K562 (cell line): ENCODE results near the gene MTG2. TPM values are rescaled to one million over a fixed set of nuclear protein-coding genes. Genes with fewer than 3 reads are reported as not detected.
A peak's percentile ranks its signal among the peaks of the same experiment; 100 is the strongest.

Experiments
- ATAC-seq: fragments of 200-7000 bp; cut with Tn5 transposase; 3 replicates; pipeline ENCODE4 v1.9.1; 2020; ENCODE audit warnings: moderate library complexity
- BruUV-seq: library from RNA; stranded (reverse); fragments of 400-500 nt; replicated peaks from 2 replicates; lab custom pipeline; 2021; lab: Mats Ljungman, UMichigan
- CTCF ChIA-PET: fragments of 300-600 bp; formaldehyde crosslinking; extraction: SDS; loops from one replicate; lab custom pipeline; 2021; ENCODE audit warnings: low intra/inter-chr PET ratio; lab: Yijun Ruan, JAX
- POLR2A ChIA-PET: fragments of 300-600, 350-650 bp; sonication (Branson Sonifier 250); formaldehyde crosslinking; extraction: SDS; loops from one replicate; lab custom pipeline; 2021; ENCODE audit warnings: antibody characterized with exemption, inconsistent platforms; lab: Yijun Ruan, JAX
- DNase-seq, 4 experiments: peaks; one replicate each; pipeline versions ENCODE4 v3.0.0 to v3.0.0-alpha.2; 2011 to 2018; ENCODE audit warnings: low spot score in 3 of 4, mixed read lengths in 3 of 4; ENCODE audit errors: extremely low read depth in 1 of 4
- FAIRE-seq: peaks from 2 replicates; lab custom pipeline; 2011; peaks lifted over from hg19 to GRCh38; lab: Jason Lieb, UNC
- H2AFZ ChIP-seq: 2 replicates; pipeline ENCODE4 v1.6.0; 2011; ENCODE audit warnings: low read depth, low read length, control low read depth, inconsistent platforms
- H3K27ac ChIP-seq: fragments of 200-600 bp; 3 replicates; pipeline ENCODE4 v1.8.0; 2011; ENCODE audit warnings: low read depth, mild to moderate bottlenecking, control low read depth, inconsistent platforms, low read length, moderate library complexity, mixed read lengths; ENCODE audit errors: extremely low read depth
- H3K27me3 ChIP-seq, 2 experiments: fragments of 300-600 bp in 1 of 2; 2 replicates in 1 of 2; 3 replicates in 1 of 2; pipeline versions ENCODE4 v1.6.0 to v1.8.0; 2011; ENCODE audit warnings: inconsistent platforms in 2 of 2, low read length in 2 of 2, mild to moderate bottlenecking in 1 of 2, mixed read lengths in 1 of 2, moderate library complexity in 1 of 2; ENCODE audit not compliant: control insufficient read depth in 2 of 2, insufficient read depth in 2 of 2
- H3K36me3 ChIP-seq: fragments of 300-600 bp; 3 replicates; pipeline ENCODE4 v1.8.0; 2011; ENCODE audit warnings: mild to moderate bottlenecking, low read length, inconsistent platforms; ENCODE audit not compliant: control insufficient read depth, insufficient read depth
- H3K4me1 ChIP-seq, 2 experiments: fragments of 200-600 bp in 1 of 2; replicated peaks in 1 of 2; 2 replicates in 1 of 2; 3 replicates in 1 of 2; pipeline versions ENCODE4 v1.5.1 to v1.8.0; 2011; ENCODE audit warnings: inconsistent platforms in 2 of 2, low read length in 2 of 2, mild to moderate bottlenecking in 1 of 2, mixed read lengths in 1 of 2, moderate library complexity in 1 of 2; ENCODE audit not compliant: control insufficient read depth in 2 of 2, insufficient read depth in 2 of 2
- H3K4me2 ChIP-seq: 2 replicates; pipeline ENCODE4 v1.6.1; 2011; ENCODE audit warnings: low read length, control low read depth, inconsistent platforms, mixed read lengths; ENCODE audit not compliant: insufficient read depth
- H3K4me3 ChIP-seq: fragments of 200-600 bp; sonication (generic), shearing (Covaris generic); 2 replicates; pipeline ENCODE4 v1.5.1; 2016; ENCODE audit warnings: control low read depth, inconsistent platforms
- H3K79me2 ChIP-seq: fragments of 200-600 bp; 3 replicates; pipeline ENCODE4 v1.8.0; 2011; ENCODE audit warnings: low read length, inconsistent platforms; ENCODE audit not compliant: control insufficient read depth, insufficient read depth
- H3K9ac ChIP-seq, 2 experiments: 2 replicates each; pipeline versions ENCODE4 v1.6.0 to v1.6.1; 2011; ENCODE audit warnings: low read depth in 2 of 2, low read length in 2 of 2, control low read depth in 1 of 2, inconsistent platforms in 1 of 2, mild to moderate bottlenecking in 1 of 2, mixed read lengths in 1 of 2; ENCODE audit not compliant: insufficient read depth in 1 of 2
- H3K9me1 ChIP-seq: one replicate; pipeline ENCODE4 v1.6.0; 2011; ENCODE audit warnings: inconsistent platforms, mild to moderate bottlenecking, low read length, moderate library complexity; ENCODE audit not compliant: control insufficient read depth, insufficient read depth
- H3K9me3 ChIP-seq: replicated peaks from 2 replicates; pipeline ENCODE4 v1.5.1; 2011; ENCODE audit warnings: low read depth, low read length, inconsistent platforms; ENCODE audit not compliant: control insufficient read depth, insufficient read depth
- H4K20me1 ChIP-seq: replicated peaks from 2 replicates; pipeline ENCODE4 v1.6.1; 2011; ENCODE audit warnings: low read length, inconsistent platforms, mixed read lengths; ENCODE audit not compliant: control insufficient read depth, insufficient read depth
- BDP1 ChIP-seq: IDR thresholded peaks from 3 replicates; pipeline ENCODE4 v1.6.1; 2011; ENCODE audit not compliant: insufficient read length, insufficient read depth
- COPS2 ChIP-seq: fragments of 450-650 bp; conservative IDR thresholded peaks from 2 replicates; pipeline ENCODE4 v1.6.1; 2016; ENCODE audit warnings: mild to moderate bottlenecking, moderate library complexity
- FOXM1 ChIP-seq, 2 experiments: fragments of 450-650 bp in 1 of 2; sonication (generic) in 1 of 2; formaldehyde crosslinking in 1 of 2; IDR thresholded peaks; 2 replicates each; pipeline versions ENCODE4 v1.6.1 to v1.9.0; 2017 to 2022; ENCODE audit warnings: low read depth in 2 of 2, mild to moderate bottlenecking in 2 of 2, missing genetic modification reagents in 1 of 2, moderate library complexity in 1 of 2
- KLF13 ChIP-seq: fragments of 450-650 bp; IDR thresholded peaks from 2 replicates; pipeline ENCODE4 v1.6.1; 2016; ENCODE audit warnings: missing genetic modification characterization, low read depth, mild to moderate bottlenecking, missing compliant biosample characterization, moderate library complexity, borderline replicate concordance
- NFIC ChIP-seq: fragments of 450-650 bp; IDR thresholded peaks from 2 replicates; pipeline ENCODE4 v1.6.1; 2017; ENCODE audit warnings: mild to moderate bottlenecking, inconsistent platforms
- RBM25 ChIP-seq: fragments of 200-400 bp; formaldehyde crosslinking; IDR thresholded peaks from 2 replicates; pipeline ENCODE4 v1.6.1; 2018; ENCODE audit warnings: low read length, low read depth, moderate library complexity; ENCODE audit not compliant: severe bottlenecking
- RBM34 ChIP-seq: fragments of 200-400 bp; formaldehyde crosslinking; IDR thresholded peaks from 2 replicates; pipeline ENCODE4 v1.6.1; 2018; ENCODE audit warnings: low read length, borderline replicate concordance; ENCODE audit not compliant: insufficient read depth
- SAP30 ChIP-seq: fragments of 200-600 bp; sonication (generic); IDR thresholded peaks from 2 replicates; pipeline ENCODE4 v1.6.1; 2012; ENCODE audit warnings: borderline replicate concordance, low read depth, mild to moderate bottlenecking, moderate library complexity, low read length, control low read depth, inconsistent platforms; ENCODE audit not compliant: insufficient read depth, poor library complexity, severe bottlenecking
- SPI1 ChIP-seq: IDR thresholded peaks from 2 replicates; pipeline ENCODE4 v1.6.1; 2011; ENCODE audit warnings: low read depth, low read length, control low read depth, borderline replicate concordance
- SUPT5H ChIP-seq: fragments of 450-650 bp; IDR thresholded peaks from 2 replicates; pipeline ENCODE4 v1.6.1; 2016
- ZFX ChIP-seq: sonication (generic); formaldehyde crosslinking; IDR thresholded peaks from 2 replicates; pipeline ENCODE4 v1.8.0; 2022; ENCODE audit warnings: mild to moderate bottlenecking, missing genetic modification reagents, moderate library complexity
- ZNF3 ChIP-seq: fragments of 250-450 bp; sonication (Bioruptor Pico); IDR thresholded peaks from 2 replicates; pipeline ENCODE4 v1.5.0; 2021; ENCODE audit warnings: mild to moderate bottlenecking, moderate library complexity
- ZNF431 ChIP-seq: sonication (generic); formaldehyde crosslinking; IDR thresholded peaks from 2 replicates; pipeline ENCODE4 v1.8.0; 2022; ENCODE audit warnings: mild to moderate bottlenecking, missing genetic modification reagents
- WGBS: fragments of 100-300 bp; shearing (Covaris generic); methylation state at CpG from one replicate; pipeline ENCODE4 v1.1.6; 2016; ENCODE audit warnings: low coverage, mixed read lengths; ENCODE audit not compliant: insufficient coverage; ENCODE audit errors: missing lambda C conversion rate; 5-methylcytosine and 5-hydroxymethylcytosine counted together
- in situ Hi-C: fragments of 300-500 bp; cut with MboI; formaldehyde crosslinking; loops from 4 replicates; pipeline ENCODE4 v1.15.0; 2018; ENCODE audit warnings: inconsistent platforms, mixed read lengths
- intact Hi-C: fragments of 100-400 bp; cut with micrococcal nuclease; formaldehyde crosslinking; loops from 2 replicates; pipeline ENCODE4 v1.14.2; 2022
- polyA plus RNA-seq, 8 experiments: library from polyadenylated mRNA; depleted of rRNA in 4 of 8; stranded (reverse) in 5 of 8; unstranded in 3 of 8; fragments of >200 nt; fragmentation: Nextera tagmentation in 2 of 8; fragmentation: Illumina TruSeq in 1 of 8; extraction: Ambion mirVana in 2 of 8; extraction: Trizol in 1 of 8; gene quantifications; 2 replicates each; pipeline versions ENCODE4 v1.2.1 to v1.2.3, GENCODE V29; 2011 to 2014; ENCODE audit warnings: inconsistent platforms in 1 of 8, missing spikeins in 1 of 8
- total RNA-seq, 7 experiments: library from RNA; depleted of rRNA in 6 of 7; stranded (reverse); fragments of >200 nt in 6 of 7; fragmentation: Illumina TruSeq in 2 of 7; extraction: Trizol in 2 of 7; gene quantifications; 2 replicates each; pipeline versions ENCODE4 v1.2.1 to v1.2.3, GENCODE V29; 2011 to 2021; ENCODE audit warnings: low replicate concordance in 1 of 7

The MTG2 gene
- total and polyA plus RNA-seq, 9 of the 15 experiments (the other 6 are each of a cell fraction or from before 2014, with no cell fraction given) = 8.7 to 67.5 (median 44.5) TPM

DNA sequence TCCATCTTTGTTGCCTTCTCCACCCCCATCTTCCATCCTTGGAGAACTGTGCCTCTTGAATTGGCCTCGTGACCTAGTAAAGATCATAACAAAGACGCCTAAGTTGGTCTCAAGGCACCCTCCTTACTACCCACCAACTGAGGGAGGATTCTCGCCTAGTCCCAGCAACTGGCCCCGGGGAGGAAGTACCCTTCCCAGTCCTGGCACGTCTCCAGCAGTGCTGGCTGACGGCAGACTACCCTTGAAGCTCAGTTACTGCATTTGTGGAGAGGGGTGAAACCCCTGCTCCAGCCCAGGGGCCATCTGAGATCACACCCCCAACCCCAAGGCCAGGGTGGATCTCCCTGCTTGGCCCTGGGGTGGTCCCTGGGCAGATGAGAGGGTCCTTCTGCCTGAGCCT, 53.4 kb downstream of the MTG2 start:
- no peak overlapping the region for H3K27ac ChIP-seq
- ChIA-PET CTCF (no interaction called here), POLR2A (interaction anchor here (1.2 to 1.5 kb wide), 2 partner anchors 11 to 20 kb away, joined by 3 to 4 read pairs; no protein-coding TSS in a partner anchor)
- H2AFZ ChIP-seq = no peak overlapping the region
- TF ChIP-seq NFIC = peak; percentile 45; the same call in 1 of the 2 replicates
- TF ChIP-seq KLF13 = no peak
- TF ChIP-seq SUPT5H = no peak
- TF ChIP-seq SPI1 = 0 out of 2 replicates have a peak, but pooled peaks have one; percentile 15
- no peak for TF ChIP-seq COPS2
- FAIRE-seq = no peak
- 14% methylated on average over 5 of the region's 6 CpGs for WGBS
- no peak overlapping the region for H3K4me3 ChIP-seq
- H3K9me1 ChIP-seq = peaks cover 11% of the 10 kb centered on the region
- no peak for DNase-seq
- H4K20me1 ChIP-seq = peaks cover 11% of the 10 kb centered on the region
- no TSS peak for BruUV-seq
- intact Hi-C loops = no loop called here
- in situ Hi-C loops = no loop called here
- H3K9ac ChIP-seq = no peak overlapping the region
- no peaks in the 10 kb centered on the region for H3K27me3 ChIP-seq
- no peak for ATAC-seq
- H3K4me2 ChIP-seq = no peak overlapping the region
- peaks cover 21% of the 10 kb centered on the region for H3K79me2 ChIP-seq
- peaks cover 7% of the 10 kb centered on the region; the same call in 2 of the 3 replicates for H3K36me3 ChIP-seq
- H3K9me3 ChIP-seq = 0 out of 2 replicates have a peak, but pooled peaks cover 1% of the 10 kb centered on the region
- H3K4me1 ChIP-seq = peaks cover 12 to 55% of the 10 kb centered on the region in 2 experiments; a peak in 4 of 5 replicates

GRCh38 chr20:62236766-62237513, 54.1 kb downstream of the MTG2 start:
- Histone ChIP-seq H3K4me1 (peaks cover 12 to 60% of the 10 kb centered on the region in 2 experiments; a peak in 4 of 5 replicates), H3K9me3 (0 out of 2 replicates have a peak, but pooled peaks cover 1% of the 10 kb centered on the region), H3K4me3 (no peak overlapping the region), H2AFZ (0 out of 2 replicates have a peak overlapping the region, but pooled peaks have one; percentile 19), H3K9ac (no peak overlapping the region), H4K20me1 (peaks cover 19% of the 10 kb centered on the region), H3K27me3 (no peaks in the 10 kb centered on the region), H3K36me3 (peaks cover 10% of the 10 kb centered on the region; the same call in 2 of the 3 replicates), H3K27ac (no peak overlapping the region), H3K9me1 (peaks cover 11% of the 10 kb centered on the region), H3K4me2 (no peak overlapping the region), H3K79me2 (peaks cover 28% of the 10 kb centered on the region)
- DNase-seq (peak in 2 of 4 experiments; percentile 42 to 47), FAIRE-seq (no peak), ATAC-seq (no peak)
- CTCF ChIA-PET = no interaction called here
- intact Hi-C loops (no loop called here), in situ Hi-C loops (no loop called here)
- no TSS peak for BruUV-seq
- WGBS = 39% methylated on average over 19 of the region's 28 CpGs
- POLR2A ChIA-PET = no interaction called here
- TF ChIP-seq FOXM1 (IDR thresholded peaks at IDR 0.05; ENCODE audit: low read depth) (no peak), FOXM1 (CRISPR knock-in tag; IDR thresholded peaks at IDR 0.05; ENCODE audit: low read depth) (no peak), SUPT5H (no peak), SAP30 (no peak), RBM25 (no peak), RBM34 (no peak), ZNF431 (no peak), ZNF3 (no peak), BDP1 (no peak), ZFX (CRISPR knock-in tag) (peak; percentile 26; the same call in 1 of the 2 replicates)
